Retinal pigment epithelial cell (primary cell): ENCODE measurements around the gene EPB41L4A.
"Not testable (repeated sequence)": the region's sequence is repeated elsewhere in the genome, so short reads cannot be mapped to it uniquely, and the experiment has no call there.

ENCODE experiments used
- DNase-seq: peaks from one replicate; pipeline ENCODE4 v3.0.0-alpha.2; 2010; ENCODE audit warnings: low read depth
- H3K4me3 ChIP-seq: 2 replicates; pipeline ENCODE4 v1.5.1; 2011; ENCODE audit warnings: mild to moderate bottlenecking, low read length, control low read depth, moderate library complexity
- TF ChIP-seq, protein P1 (sequence below): conservative IDR thresholded peaks from 2 replicates; pipeline ENCODE4 v1.5.1; 2011; ENCODE audit warnings: low read depth, low read length, control low read depth, inconsistent platforms

EPB41L4A gene

DNA sequence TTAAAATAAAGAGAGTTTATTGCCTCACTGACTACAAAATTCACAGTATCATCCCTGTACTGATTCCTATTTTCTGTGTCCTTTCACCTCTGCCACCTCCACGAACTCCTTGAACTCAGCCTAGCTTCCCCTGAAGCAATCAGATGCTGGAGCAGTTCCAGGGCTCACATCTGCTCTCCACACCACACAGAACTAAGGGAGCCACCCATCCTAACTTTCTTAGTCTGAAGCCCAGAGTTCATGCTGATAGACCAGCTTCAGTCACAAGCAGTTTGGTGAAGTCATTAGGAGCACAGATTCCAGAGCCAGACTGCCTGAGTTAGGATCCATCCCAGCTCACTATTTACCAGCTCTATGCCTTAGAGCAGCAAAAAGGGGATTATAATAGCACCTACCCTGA, 15.6 kb upstream of the EPB41L4A start:
- TF ChIP-seq, protein P1, sequence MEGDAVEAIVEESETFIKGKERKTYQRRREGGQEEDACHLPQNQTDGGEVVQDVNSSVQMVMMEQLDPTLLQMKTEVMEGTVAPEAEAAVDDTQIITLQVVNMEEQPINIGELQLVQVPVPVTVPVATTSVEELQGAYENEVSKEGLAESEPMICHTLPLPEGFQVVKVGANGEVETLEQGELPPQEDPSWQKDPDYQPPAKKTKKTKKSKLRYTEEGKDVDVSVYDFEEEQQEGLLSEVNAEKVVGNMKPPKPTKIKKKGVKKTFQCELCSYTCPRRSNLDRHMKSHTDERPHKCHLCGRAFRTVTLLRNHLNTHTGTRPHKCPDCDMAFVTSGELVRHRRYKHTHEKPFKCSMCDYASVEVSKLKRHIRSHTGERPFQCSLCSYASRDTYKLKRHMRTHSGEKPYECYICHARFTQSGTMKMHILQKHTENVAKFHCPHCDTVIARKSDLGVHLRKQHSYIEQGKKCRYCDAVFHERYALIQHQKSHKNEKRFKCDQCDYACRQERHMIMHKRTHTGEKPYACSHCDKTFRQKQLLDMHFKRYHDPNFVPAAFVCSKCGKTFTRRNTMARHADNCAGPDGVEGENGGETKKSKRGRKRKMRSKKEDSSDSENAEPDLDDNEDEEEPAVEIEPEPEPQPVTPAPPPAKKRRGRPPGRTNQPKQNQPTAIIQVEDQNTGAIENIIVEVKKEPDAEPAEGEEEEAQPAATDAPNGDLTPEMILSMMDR, result no peak
- H3K4me3 ChIP-seq, result no peak overlapping the region
- DNase-seq, result no peak

DNA sequence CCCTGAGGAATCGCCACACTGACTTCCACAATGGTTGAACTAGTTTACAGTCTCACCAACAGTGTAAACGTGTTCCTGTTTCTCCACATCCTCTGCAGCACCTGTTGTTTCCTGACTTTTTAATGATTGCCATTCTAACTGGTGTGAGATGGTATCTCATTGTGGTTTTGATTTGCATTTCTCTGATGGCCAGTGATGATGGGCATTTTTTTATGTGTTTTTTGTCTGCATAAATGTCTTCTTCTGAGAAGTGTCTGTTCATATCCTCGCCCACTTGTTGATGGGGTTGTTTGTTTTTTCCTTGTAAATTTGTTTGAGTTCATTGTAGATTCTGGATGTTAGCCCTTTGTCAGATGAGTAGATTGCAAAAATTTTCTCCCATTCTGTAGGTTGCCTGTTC, 7.1 kb upstream of the EPB41L4A start:
- not testable (repeated sequence) for H3K4me3 ChIP-seq, DNase-seq

DNA sequence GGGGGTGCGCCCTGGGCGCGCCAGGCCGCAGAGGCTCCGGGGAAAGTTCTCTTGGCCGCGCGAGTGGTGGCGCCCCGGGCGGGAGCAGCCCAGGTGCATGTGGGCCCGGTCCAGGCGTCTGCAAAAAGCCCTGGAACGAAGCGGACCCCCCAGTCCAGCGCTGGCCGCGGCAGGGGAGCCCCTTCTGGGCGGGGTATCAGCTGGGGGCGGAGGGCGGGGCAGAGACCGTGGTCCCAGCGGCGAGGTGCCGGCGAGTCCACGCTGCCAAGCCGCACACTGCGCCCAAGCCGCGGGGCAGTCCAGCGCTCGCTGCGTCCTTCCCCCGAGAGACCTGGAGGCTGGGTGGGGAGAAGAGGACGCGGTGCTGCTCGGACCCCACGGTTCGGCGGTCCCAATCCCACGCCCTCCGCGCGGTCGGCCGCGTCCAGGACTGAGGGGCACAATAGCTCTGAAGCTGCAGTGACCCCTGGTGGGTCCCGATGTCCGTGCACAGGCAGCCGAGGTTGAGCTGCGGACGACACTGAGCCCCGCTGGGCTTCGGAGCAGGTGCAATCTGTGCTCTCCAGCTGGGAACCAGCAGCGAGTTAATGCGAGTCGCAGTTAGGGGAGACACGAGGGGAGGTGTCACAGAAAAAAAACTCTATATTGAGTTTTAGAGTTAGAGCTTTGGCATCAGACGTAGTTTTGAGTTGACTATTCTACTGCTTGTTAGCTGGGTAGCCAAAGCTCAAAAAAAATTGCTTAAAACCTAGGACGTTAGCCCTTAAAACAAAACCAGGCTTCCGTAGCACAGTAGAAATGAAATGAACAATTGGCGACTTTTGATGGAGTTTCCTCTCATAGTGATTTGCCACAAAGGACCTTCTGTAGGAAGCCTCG, 1.1 kb upstream of the EPB41L4A start:
- peak overlapping the region; percentile 83 for H3K4me3 ChIP-seq
- TF ChIP-seq, protein P1, result peak; percentile 90
- DNase-seq, result no peak

DNA sequence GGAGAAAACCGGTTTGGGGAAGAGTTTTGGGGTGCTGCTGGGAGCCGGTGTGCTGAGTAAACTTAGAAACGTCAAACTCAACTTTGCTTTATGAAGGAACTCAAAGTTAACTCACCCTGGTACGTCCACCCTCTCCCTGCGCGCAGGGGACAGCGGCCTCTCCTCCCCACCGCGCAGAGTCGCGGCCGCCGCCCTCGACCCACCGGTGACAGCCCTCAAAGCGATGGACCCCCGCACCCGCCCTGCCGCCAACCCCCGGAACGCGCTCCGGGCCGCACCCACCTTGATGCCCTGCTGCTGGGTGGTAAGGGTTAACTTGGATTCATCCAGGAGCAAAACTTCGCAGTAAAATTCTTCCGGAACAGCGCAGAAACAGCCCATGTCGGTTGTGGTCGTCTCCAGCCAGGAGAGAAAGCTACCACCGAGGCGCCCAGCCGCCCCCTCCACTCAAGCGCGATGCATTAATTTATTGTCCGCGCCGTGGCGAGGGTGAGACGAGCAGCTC, 366 bp downstream of the EPB41L4A start:
- H3K4me3 ChIP-seq, result peak overlapping the region; percentile 83
- TF ChIP-seq, protein P1, result no peak
- DNase-seq, result no peak

DNA sequence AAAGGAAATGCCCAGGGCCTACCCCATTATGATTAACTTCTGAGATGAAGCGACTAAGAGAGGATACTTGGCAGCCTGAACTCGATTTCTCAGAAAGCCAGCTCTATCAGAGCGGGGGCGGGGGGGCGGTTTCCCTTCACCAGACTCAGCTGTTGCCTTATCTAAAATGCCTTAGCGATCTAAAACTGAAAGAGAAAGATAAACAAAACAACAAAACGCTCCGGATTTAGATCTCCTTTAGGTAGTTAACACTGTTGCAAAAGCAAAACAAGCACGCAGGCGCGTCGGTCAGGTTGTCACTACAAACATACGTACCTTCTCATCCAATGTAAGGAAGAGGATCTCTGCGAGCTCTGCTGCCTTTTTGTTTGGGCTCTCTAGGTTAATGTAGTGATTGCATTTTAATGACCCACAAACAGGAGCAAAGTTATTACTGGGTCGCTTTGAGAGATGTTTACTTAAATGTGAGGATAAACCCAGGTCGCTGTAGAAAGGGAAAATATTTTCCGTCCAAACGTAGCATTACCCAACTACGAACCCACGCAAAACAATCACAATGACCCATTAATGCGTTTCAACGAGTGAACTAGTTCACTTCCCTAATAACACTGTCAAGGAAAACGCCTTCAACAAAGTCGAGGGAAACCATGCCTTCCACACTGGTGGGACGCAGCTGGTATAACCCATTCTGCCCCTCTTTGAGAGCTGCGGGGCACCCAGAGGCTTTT, 982 bp downstream of the EPB41L4A start:
- peak overlapping the region; percentile 83 for H3K4me3 ChIP-seq
- no peak for DNase-seq
- TF ChIP-seq, protein P1, result no peak

DNA sequence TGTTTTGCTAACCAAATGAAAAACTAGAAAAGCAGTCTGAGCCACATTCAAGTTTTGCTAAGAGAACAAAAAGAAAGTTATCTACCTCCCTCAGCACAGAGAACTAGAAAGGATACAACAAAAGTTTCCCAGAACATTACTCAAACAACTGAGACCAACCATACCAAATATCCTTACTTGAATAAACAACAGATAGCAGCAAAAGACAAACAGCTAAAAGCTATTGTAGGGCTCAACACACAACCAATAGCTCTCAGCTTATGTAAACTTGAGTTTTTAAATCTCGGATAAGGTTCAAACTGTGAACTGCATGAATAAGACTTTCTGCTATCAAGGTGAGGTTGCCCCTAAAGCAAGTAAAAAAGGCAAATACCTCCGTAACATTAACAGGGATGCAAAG, 3.5 kb downstream of the EPB41L4A start:
- DNase-seq, result no peak
- H3K4me3 ChIP-seq, result no peak overlapping the region
- TF ChIP-seq, protein P1, result no peak

DNA sequence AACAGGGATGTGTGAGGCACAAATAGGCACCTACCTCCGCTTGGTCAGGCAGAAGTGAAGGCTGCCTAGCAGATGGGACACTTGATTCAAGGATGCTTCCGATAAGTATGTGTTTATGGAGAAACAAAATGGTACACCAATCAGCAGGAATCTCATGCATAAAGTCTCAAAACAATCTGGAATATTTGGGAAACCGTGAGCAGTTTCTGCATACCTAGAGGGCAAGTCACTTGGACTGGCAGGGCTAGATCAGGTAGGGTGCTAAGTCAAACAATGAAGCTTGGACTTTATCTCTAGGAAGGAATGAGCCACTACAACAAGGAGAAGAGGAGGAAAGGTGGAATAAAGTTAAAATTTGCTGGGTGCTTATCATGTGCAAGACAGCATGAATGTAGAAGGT, 5.5 kb downstream of the EPB41L4A start:
- TF ChIP-seq, protein P1, result no peak
- no peak for DNase-seq
- H3K4me3 ChIP-seq, result no peak overlapping the region
